Fibroblast of skin of scalp (primary cell): ENCODE measurements around the gene DVL2.
"Not testable (repeated sequence)": the region's sequence is repeated elsewhere in the genome, so short reads cannot be mapped to it uniquely, and the experiment has no call there.

Source experiments
- DNase-seq: peaks from one replicate; pipeline ENCODE4 v3.0.0-alpha.2; 2013

The DVL2 gene

DNA sequence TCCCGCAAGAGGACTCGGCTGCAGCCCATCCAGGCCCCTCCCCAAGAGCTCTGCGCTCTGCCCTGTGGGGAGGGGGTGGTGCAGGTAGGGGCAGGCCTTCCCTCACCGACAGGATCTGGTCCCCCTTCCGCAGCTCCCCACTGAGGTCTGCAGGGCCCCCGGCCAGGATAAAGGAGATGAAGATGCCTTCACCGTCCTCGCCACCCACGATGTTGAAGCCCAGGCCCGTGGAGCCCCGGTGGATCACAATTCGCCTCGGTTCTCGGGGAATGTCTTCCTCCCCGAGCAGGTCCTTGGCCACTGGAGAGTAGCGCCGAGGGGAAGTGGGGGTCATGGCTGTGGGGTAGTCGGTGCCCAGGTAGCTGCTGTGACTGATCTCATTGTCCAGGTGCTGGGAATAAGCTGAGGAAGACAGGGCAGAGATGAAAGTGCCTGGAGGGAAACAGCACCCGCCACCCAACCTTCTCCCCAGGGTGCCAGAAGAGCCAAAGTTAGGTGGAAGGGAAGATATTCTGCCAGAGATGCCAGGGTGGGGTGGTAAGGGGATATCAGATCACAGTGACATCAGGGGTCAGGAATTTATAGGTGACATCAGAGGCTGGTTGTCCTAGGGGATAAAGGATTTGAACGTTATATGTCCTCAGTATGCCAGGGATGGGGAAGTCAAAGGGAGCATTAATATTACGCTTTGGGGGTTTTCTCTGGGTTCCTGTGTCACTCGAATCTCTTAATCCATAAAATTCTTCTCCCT, 37.5 kb downstream of the DVL2 start:
- DNase-seq = no peak

DNA sequence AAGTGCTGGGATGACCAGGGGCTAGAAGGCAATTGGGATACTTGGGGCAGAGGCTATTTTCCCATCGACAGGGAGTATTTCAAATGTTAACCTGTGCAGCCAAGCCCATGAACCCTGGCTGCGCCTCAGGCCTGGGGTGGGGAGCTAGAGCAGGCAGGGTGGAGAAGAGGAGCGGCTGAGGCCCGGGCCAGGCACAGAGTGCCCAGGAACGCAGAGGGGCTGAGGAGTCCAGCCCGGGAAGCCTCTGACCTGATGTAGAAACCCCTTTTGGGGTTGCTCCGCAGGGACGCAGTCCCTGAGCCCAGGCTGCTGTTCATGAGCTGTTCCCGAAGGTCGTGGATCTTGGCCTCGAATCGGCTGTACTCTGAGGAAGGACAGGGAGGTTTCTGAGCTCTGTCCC, 38.3 kb downstream of the DVL2 start:
- no peak for DNase-seq

DNA sequence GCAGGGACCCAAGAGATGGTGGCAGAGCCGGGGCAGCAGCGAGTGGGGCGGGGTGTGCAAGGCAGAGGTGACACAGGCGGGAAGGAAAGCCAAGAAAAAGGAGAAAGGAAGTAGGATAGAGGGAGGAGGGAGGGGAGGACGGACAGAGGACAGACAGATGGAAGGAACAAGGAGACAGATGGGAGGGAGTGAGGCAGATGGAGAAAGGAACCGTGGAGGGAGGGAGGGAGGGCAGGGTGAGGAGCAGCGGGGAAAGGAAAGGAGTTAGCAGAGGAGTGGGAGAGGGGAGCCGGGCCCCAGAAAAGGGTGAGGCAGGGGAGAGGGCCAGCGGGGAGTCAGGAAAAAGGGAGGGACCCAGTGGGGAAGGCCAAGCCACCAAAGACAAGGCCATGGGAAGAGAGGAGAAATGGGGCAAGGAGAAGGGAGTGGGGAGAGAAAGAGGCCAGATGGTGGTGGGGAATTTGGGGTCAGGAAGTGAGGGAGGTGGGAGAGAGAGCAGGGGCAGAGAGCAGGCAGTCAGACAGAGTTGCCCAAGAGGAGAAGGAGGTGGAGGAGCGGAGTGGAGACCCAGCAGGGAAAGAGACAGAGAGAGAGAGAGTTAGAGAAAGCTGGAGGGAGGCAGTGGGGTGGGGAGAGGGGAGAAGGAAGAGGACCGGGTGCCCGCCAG, 41.9 kb downstream of the DVL2 start:
- no peak for DNase-seq

DNA sequence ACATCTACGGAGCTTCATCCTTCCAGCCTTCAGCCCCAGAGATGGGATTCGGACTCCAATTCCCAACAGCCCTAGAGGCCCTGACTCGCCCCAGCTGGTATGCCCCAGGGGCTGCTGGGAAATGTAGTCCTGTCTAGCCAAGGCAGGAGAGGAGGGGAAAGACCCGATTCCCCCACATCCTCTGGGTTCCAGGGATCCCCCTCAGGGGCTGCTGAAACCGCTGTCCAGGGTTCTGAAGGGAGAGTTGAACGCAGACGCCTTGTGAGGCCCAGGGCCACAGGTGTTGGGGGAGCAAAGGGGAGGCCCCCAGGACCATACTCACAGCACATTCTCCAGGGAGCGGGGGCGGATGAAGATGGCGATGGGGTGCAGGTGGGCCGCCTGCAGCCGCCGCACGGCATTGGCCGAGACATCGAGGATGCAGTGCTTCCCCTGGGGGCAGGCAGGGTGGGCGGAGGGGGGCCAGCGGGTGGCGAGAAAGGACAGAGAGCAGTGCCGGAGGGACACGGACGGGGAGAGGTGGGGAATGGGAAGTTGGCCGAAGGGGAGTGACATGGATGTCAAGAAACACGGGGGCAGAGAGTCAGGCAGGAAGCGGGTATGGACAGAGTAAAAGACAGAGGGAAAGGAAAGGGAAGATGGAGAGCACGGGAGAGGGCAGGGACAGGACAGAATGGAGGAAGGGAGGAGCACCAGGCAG, 42.6 kb downstream of the DVL2 start:
- DNase-seq = peak; percentile 42

DNA sequence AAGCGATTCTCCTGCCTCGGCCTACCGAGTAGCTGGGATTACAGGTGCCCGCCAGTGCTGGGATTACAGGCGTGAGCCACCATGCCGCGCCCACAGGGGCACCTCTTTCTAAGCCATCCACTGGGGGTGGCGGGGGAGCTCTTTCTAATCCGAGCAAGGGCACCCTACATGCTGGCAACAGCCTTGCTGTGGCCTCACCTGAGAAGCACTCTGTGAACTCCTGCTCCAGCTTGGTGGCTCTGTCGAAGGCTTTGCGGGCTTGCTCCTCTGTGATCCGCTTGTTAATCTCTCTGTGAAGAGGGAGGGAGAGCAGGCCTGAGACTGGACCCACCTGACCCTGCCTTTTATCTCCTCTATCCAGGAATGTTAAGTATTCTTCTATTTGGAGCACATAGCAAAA, 43.2 kb downstream of the DVL2 start:
- no peak for DNase-seq

DNA sequence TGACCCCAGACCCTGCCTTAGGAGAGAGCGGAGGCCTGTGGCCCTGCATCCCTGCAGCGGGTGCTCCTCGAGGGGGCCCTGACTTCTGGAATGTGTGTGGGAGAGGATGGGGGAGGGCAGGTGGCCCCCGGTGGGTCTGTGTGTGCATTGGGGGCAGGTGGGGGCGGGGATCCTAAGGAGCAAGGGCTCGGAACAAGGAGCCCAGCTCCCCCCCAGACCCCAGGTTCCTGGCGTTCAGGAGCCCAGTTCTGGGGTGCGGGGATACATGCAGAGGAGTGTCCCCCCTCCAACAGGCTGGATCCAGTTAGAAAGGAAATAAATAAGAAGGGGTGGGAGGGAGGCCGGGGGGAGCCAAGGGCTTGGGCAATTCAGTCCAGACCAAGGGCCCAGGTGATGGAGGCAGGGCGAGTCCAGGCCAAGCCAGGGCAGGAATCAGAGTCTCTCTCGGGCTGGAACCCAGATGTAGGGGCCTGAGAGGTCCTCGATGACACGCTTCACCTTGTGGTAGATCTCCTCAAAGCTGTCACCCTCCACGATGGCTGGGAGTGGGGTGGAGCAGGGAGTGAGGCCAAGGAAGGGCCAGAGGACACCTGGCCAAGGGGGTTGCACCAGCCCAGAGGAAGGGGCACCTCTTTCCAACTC, 43.9 kb downstream of the DVL2 start:
- DNase-seq = no peak

DNA sequence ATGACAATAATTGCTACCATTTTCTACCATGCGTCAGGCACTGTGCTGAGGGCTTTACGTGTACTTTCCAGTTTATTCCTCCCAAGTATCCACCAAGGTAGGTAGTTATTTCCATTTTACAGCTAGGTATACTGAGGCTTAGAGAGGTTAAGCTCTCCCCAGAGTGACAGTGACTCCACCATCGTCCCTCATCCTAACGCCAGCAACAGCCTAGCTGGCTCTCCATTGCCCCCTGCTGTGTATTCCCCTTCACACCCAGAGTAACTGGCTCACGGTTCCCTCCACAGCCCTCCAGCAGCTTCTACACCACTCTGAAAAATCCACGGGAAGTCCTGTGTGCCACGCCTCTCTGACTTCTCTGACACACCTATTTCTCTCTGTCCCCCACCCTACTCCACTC, 48.1 kb downstream of the DVL2 start:
- DNase-seq = peak; percentile 10

DNA sequence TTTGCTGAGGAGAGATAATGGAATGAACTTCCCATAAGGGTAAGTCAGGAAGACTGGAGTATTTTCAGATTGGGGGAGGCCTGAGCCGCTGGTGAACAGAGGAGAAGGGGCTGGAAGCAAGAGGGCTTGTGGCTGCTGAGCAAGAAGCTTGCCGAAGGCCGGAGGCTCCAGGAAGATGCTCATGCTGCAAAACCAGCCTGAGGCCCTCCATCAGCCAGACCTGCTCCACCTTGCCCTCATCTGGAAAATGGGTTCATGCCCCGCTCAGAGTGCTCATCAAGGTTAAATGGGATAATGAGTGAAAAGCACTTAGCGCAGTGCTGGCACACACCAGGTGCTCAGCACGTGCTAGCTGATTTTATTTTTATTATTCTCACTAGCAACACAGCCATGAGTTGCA, 49.7 kb downstream of the DVL2 start:
- no peak for DNase-seq

DNA sequence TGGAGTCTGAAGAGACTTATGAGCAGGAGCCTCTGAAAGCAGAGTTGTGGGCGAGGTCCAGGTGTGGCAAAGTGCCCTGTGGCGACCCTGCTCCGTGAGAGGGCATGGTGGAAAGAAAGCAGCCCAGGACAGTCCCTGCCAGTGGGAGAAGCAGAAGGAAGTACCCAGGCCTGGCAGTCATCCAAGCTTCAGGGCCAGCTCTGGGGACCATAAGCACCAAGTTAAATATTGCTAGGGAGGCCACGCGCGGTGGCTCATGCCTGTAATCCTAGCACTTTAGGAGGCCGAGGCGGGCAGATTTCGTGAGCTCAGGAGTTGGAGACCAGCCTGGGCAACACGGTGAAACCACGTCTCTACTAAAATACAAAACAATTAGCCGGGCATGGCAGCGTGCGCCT, 50.2 kb downstream of the DVL2 start:
- no peak for DNase-seq

DNA sequence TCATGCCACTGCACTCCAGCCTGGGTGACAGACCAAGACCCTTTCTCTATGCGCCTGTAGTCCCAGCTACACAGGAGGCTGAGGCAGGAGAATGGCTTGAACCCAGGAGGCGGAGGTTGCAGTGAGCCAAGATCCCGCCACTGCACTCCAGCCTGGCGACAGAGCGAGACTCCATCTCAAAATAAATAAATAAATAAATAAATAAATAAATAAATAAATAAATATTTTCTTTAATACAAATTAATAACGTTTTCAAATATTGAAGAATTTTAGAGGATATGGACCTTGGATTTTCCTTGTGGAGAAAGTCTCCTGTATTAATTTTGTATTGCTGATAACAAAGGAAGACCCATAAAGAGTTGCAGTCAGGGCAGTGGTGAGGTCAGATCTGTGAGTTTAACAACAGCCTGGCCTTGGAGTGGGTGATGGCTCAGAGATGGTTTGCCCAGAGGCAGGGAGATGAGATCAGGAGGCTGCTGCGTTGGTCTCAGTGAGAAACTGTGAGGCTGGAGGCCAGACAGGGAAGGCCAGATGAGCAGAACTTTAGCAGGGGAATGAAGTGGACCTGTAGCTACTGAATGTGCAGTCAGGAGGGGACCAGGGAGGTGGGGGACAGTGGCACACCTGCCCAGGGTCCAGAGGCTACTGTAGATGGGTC, 50.8 kb downstream of the DVL2 start:
- DNase-seq = no peak

DNA sequence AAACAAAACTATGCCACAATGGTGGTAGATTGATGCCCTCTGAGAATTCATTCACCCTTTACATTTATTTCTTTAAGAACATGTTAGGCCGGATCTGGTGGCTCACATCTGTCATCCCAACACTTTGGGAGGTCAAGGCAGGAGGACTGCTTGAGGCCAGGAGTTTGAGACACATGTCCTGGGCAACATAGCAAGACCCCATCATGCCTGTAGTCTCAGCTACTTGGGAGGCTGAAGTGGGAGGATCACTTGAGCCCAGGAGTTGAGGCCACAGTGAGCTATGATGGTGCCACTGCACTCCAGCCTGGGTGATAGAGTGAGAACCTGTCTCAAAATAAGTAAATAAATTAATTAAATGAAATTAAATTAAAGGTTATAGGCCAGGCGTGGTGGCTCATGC, 52.2 kb downstream of the DVL2 start:
- not testable (repeated sequence) for DNase-seq

DNA sequence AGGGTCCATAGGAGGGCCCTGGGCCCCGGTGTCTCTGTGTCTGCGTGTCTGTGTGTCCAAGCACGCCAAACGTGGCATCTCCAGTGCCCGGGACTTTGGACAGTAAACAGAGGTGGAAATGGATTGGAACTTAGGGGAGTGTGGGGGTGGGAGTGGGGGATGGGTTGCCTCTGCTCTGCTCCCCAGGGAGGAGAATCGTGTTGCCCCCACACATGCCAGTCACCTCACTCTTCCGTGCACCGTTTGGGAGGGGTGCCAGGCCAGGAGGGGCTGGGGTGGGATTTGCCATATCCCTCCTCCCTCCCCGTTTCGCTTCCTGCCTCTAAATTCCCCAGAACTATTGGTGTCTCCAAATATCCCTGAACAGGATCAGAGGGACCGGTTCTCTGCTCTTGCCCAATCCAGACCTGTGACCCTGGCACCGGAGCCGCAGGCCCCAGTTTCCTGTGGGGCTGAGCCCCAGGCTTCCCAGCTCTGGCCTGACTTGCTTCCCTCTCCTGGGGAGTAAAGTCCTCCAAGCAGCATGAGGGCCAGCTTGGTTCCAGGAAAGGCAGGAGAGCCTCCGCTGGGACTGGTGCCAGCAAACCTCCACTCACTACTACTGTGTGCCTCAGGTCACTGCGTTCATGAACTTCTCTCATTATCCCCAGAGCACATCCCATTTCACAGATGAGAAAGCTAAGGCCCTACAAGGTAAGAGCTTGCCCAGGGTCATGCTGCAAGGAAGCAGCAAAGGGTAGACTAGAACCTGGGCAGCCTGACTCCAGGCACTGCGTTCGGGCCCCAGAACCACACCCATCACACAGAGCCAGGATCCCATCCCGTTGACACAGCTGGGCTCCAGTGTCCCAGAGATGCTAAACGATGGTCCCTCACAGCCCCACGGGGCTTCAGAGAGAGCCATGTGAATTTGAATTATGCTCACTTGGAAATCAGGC, 54.7 kb downstream of the DVL2 start, which contains the start of gene ASGR1:
TSS of gene ASGR1 (minus strand) at position 54 of the 938 bp plus-strand sequence. CDS start 807 bp downstream, outside the sequence.
- DNase-seq = no peak

DNA sequence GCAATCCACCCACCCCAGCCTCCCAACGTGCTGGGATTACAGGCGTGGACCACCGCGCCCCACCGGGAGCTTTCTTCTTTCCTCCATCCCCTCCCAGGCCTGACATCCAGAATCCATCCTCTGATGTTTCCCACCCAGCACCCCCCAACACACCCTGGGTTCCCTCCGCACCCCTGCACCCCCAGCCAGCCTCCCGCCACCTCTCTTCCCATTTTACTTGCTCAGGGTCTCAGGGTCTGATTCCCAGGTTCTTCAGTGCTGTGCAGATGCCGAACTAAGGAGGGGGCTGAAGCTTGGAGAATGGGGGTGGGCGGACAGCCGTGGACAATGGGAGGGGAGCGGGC, 55.4 kb downstream of the DVL2 start:
- DNase-seq = no peak

DNA sequence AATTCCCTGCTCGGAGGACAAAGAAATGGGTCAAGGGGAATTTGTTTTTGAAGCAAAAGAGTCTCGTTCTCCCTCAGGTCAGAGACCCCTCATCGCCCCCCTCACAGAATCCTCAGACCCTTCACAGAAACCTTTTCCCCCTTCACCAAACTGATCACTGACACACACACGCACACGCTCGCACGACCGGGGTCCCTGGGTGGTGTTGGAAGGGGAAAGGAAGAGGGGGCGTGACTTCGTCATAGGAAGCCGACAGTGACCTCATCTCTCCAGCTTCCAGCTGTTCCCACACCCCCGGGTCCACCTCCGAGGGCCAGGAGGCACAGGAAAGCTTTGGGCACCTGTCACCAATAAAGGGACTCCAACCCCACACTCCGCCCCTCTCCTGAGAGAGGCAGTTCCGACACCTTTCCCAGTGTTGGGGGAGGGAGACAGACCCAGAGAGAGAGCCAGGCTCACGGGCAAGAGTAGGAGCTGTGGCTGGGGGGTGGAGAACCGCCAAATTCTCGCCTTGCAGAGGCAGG, 56.3 kb downstream of the DVL2 start:
- DNase-seq = peak; percentile 26

DNA sequence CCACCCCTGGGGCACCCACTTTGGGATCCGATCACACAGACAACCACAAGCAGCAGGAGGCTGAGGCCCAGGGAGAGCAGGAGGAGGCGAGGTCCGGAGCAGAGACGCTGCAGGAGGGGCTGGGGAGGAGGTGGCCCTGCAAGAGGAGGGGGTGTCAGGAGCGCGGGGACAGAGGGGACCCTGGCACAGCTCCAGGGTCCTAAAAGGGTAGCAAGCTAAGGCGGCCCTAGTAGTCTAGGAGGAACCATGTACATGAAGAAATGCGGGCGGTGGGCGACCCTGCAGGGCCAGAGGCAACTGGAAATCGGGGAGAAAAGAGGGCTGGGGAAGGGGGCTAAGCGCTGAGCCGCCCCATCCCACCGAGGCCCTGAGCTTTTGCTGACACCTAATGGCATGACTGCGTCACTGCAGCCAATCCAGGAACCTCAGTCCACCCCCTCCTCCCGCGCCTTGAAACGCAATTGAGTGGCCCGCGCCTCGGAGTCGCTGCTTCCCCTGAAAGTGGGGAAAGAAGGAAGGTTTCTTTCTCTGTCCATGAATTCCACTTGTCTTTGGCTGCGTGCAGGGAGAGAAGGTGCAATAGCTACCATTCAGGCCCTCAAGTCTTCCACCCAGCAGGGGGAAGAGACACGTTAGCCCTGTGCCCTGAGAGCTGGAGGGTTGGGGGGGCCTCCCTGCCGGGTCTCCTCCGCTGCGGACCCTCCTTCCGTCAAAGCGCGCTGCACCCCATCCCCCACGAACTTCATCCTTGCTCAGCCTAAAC, 56.9 kb downstream of the DVL2 start:
- DNase-seq = peak; percentile 68

DNA sequence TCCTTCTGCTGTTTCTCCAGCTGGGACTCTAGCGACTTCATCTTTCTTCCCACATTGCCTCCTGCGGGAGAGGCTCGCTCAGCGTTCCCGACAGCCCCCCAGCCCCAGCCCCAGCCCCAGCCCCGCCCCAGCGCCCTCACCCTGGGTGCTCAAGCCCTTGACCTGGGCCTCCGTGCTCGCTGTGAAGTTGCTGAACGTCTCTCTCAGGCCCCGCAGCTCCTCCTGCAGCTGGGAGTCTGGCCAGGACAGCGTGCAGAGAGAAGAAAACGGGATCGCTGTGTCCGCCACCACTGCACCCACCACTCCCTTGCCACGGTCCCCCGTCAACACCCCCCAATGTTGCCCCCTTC, 57.5 kb downstream of the DVL2 start:
- DNase-seq = no peak

DNA sequence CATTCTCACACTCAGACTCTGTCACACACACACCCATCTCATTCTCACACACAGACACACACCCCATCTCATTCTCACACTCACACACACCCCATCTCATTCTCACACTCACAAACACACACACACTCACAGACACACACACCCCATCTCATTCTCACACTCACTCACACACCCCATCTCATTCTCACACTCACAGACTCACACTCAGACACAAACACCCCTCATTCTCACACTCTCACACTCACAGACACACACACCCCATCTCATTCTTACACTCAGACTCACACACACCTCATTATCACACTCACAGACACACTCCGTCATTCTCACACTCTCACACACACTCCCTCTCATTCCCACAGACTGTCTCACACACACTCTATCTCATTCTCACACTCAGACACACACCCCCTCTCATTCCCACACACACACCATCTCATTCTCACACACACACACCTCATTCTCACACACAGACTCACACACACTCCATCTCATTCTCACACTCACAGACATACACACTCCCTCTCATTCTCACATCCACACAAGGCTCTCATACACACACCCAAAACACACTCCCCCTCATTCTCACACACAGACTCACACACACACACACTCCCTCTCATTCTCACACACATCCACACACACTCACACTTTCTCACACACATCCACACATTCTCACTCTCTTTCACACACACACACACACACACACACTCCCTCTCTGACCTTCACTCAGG, 58.0 kb downstream of the DVL2 start:
- no peak for DNase-seq
